NCI-H2196 (cell line): ENCODE measurements around the gene MRPL10.
A peak's percentile ranks its signal among the peaks of the same experiment; 100 is the strongest.

ENCODE experiments used
- DNase-seq: peaks from one replicate; lab custom pipeline; 2025; ENCODE audit not compliant: unreplicated experiment; lab: John Stamatoyannopoulos, UW

Gene MRPL10

GRCh38 chr17:47813512-47814031 lies 17.8 kb downstream of the MRPL10 start:
- no peak for DNase-seq

DNA sequence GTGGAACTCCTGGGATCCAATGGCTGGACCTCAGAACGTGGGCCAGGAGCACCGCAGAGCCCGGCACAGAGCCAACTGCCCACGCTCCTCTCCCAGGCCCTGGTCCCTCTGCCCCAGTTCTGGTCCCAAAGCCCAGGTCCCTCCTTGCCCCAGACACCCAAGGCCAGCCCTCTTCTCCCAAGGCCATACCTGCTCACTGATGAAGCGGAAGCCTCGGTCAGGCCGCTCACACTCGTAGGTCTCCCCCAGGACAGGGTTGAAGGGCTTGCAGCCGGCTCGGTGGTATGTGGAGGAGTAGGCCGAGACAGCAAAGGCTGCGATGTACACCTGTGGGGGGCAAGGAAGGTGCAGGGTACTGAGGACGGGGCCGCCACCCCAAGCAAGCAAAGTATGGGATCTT lies 18.3 kb downstream of the MRPL10 start:
- no peak for DNase-seq

DNA sequence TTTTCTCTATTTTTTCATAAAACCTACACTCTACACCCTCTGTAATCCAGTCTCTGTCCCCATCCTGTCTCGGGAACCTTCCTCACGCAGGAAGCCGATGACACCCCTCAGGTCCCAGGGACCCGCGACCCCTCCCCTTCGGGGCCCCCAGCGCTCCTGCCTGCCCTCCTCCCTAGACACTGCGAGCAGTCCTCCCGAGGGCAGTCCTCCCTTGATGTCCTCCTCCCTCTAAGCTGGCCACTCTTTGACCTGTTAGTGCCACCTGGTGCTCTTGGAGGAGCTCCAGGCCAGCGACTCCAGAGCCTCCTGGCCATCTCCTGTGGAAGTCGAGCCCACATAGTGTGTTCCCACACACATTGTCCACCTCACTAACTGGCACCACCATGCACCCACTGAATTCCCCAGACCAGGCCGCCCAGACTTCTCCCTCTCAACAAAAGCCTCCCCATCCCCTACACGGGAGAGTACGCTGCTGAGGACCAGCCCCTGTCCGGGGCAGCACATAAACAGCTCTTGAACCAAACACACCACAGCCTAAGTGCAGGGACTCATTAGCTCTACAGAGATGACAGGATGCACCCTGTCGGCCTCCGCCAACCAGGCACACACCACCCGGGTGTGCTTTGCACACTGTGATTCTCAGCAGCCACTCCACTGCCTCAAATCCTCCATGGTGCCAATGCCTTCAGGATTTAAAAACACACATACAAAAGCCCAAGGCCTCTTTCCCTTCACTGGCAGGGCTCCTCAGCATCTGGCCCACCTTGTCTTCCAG lies 19.0 kb downstream of the MRPL10 start:
- DNase-seq = no peak

DNA sequence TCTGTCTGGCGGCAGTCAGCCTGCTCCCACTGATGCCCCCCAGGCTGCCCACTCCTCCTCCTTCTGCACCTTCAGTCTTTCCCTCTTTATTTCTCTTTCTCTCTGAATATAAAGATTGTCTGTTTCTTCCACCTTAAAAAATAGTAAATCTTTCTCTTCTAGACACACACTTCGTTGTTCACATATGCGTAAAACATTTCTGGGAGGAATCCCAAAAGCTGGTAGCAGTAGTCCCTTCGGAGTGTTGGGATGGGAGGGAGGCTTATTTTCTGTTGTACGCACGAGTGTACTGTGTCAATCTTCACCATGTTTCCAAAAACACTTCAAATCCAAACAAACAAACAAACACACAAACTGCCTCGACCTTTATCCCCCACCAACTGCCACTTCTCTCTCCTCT lies 19.6 kb downstream of the MRPL10 start:
- no peak for DNase-seq

GRCh38 chr17:47810901-47811635 lies 20.3 kb downstream of the MRPL10 start:
- no peak for DNase-seq

DNA sequence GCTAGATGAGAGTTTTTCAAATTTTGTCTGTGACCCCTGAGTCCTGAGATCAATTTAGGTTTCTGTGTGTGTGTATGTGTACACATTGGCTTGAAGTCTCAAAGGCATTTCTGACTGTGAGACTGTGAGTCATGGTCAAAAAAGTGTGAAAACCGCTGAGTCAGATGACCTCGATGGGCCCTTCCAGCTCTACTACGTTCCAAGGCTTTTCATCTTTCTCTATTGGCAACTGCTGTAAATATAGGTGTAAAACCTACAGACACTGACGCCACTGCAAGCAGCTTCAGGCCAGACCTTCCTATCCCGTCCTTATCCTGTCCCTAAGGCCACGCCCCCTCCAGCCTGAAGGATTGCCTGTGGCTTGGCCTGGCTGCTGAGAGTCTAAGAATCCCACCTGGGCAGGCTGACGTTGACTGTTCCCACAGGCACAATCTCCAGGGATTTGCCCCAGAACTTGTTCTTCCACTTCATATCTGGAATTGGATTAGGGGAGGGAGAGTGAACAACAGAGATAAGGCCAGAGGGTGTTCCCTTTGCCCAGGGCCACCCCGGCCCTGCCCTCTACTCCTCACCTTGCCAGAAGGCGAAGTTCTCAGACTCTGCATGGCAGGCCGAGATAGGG lies 21.0 kb downstream of the MRPL10 start:
- no peak for DNase-seq

DNA sequence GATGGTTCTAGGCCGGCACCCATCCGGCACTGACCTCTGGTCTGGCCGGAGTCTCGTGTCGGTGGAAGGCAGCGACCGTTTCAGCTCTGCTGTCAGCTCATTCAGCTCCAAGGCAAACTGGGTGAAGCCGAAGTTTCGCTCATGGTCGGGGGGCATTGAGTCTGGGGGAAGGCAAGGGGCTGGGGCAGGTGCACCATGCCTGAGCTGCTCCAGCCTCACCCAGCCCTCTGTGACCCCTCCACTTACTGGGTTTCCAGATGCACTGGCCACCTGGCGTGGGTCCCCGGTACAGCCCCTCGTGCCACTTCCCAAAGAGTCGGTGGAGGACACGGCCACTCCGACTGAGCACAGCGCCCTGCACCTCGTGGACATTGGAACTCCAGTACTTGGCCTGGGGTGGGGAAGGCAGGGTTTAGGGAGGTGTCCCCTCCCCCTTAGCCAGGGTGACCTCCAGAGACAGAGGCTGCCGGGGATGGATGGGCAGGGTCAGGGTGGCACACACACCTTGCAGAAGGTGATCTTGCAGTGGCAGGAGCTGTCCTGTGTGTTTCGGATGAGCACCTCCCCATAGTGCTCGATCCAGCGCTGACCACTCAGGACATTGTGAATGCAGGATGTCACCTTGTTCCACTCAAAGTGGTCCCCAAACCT lies 22.4 kb downstream of the MRPL10 start:
- no peak for DNase-seq

- DNase-seq = no peak
Measured at GRCh38 chr17:47808036-47808829, 23.1 kb downstream of the MRPL10 start.

GRCh38 chr17:47807421-47807820 lies 23.9 kb downstream of the MRPL10 start:
- DNase-seq = no peak

DNA sequence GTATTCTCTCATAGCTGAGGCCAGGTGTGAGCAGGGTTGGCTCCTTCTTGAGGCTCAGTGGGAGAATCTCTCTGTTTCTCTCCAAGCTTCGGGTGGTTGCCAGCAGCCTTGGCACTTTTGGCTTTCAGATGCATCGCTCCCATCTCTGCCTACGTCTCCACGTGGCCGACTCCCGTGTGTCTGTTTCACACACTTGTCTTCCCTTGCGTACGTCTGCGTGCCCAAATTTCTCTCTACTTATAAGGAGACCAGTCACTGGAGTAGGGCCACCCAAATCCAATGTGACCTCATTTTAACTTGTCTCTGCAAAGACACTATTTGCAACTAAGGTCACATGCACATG lies 24.5 kb downstream of the MRPL10 start:
- no peak for DNase-seq

- DNase-seq = no peak
Measured at GRCh38 chr17:47806026-47806912, 25.1 kb downstream of the MRPL10 start.

DNA sequence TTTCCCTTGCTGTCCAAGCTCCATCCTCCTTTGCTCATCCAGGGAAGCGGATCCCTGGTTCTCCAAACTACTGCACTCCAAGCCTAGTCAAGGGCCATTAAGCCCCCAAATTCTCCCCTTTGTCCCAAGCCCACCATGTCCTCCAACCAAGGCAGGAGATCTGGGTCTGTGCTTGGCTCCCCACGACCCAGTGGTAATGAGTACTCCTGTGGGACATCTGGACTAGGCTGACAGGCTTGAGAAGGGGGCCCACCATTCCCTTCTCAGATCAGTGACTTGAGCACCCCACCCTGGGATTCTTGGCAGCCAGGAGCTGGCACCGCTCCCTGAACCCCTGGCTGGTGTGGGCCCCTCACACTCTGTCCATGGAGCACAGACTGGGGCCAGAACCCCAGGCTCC lies 26.9 kb downstream of the MRPL10 start:
- no peak for DNase-seq

GRCh38 chr17:47803751-47804150 lies 27.6 kb downstream of the MRPL10 start:
- DNase-seq = no peak

DNA sequence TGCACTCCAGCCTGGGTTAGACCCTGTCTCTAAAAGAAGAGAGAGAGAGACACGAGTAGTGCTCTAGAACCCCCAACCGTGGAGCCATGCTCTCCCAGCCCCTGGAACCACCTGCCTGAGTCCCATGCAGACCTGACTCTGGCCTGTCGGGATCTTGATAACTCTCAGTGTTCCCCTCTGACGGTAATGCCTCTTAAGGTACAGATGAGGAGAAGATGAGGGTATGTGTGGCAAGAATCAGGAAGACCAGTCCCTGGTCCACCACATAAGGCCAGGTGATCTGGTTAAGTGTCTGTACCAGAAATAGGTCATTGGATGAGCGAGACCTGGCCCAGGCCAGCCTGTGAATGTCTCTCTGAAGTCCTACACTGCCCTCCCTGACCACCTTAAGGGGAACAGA lies 28.1 kb downstream of the MRPL10 start:
- DNase-seq = no peak

- DNase-seq = peak; percentile 79
Measured at GRCh38 chr17:47802341-47803022, 28.9 kb downstream of the MRPL10 start.

DNA sequence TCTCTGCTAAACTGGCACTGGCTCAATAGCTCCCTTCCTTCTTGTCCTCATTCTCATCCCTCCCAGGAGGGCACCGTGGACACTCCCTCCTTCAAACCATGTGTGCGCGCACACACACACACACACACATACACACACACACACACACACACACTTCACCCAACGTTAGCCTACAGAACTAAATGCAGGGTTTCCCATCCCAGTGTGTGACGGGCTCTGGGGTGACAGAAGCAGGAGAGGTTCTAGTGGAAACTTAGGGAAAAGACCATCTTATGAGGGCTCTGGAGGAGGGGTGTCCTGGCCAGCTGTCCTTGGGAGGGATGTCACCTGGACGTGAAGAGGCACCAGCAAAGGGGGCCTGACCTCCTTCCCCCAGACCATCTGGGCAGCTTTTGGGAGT lies 29.4 kb downstream of the MRPL10 start:
- no peak for DNase-seq

GRCh38 chr17:47801176-47801765 lies 30.1 kb downstream of the MRPL10 start:
- DNase-seq = no peak

GRCh38 chr17:47800686-47801085 lies 30.7 kb downstream of the MRPL10 start:
- no peak for DNase-seq

DNA sequence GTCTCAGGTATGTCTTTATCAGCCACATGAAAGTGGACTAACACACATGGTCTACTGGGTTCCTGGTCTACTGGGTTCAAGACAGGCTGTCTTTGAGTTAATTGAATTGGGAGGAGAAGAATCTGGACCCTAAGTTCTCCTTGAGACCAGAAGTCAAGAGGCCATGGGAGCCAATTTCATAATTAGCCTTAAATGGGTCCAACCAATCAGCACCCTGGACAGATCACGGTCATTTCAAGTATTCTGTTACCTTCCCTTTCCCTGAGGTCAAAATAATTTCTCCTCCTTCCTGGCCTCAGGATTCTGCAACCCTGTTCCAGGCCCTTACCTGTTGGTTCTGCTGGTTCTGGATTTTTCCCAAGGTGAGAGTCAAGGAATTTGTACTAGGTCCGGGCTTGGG lies 33.5 kb downstream of the MRPL10 start:
- DNase-seq = no peak
